T47D (cell line): ENCODE data around the gene EPS15.

ENCODE experiments used
- DNase-seq, 2 experiments: peaks; one replicate each; pipeline versions ENCODE4 v3.0.0 to v3.0.0-alpha.2; 2011 to 2012; ENCODE audit warnings: low read depth in 1 of 2, low spot score in 1 of 2
- JUND ChIP-seq: IDR thresholded peaks from 2 replicates; pipeline ENCODE4 v1.6.1; 2012; ENCODE audit warnings: low read depth
- in situ Hi-C: cut with HindIII; loops from 2 replicates; pipeline ENCODE4 v1.10.0; 2016; ENCODE audit warnings: low sequenced_read_pairs, low pct_unique_long_range_greater_than_20kb

EPS15 gene

DNA sequence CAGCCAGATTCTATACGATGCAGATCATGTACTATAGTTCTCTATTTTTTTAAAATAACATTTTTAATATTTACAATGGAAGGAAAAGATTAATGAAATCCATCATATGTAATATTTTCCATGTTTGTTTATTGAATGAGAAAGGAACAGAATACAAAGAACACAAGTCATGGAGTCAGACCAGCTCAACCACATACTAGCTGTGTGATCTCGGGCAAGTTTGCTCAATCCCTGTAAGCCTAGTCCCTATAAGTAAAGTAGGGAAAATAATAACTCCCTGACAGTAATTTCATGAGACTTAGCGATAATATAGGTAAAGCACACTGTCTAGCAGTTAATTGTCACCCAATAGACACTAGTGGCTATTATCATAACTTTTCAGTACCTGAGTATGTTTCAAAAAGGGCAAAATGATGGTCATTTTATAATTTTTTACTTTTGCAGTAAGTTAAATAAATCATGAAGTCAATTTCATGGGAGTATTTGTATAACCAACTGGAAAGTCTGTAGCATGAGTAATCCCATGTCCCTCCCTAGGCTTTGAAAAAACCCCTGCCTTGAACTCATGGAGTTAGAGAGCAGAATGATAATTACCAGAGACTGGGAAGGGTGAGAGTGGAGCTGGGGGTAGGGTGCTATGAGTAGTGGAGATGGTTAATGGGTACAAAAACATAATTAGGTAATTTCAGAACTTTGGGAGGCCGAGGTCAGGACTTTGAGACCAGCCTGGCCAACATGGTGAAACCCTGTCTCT lies 37.0 kb upstream of the EPS15 start:
- TF ChIP-seq JUND: no peak
- in situ Hi-C loops: no loop called here
- no peak for DNase-seq

DNA sequence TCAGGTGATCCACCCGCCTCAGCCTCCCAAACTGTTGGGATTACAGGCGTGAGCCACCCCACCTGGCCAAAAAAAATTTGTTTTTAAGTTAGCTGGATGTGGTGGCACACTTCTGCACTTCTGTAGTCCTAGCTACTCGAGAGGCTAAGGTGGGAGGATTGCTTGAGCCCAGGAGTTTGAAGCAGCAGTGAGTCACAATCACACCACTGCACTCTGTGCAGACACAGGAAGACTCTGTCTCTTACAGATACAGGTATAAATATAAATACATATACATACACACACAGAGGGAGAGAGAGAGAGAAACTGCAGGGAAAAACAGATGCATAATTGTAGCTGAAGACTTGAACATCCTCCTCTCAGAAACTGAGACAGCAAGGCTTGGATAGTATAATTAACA lies 34.8 kb upstream of the EPS15 start:
- in situ Hi-C loops: no loop called here
- no peak for DNase-seq
- no peak for TF ChIP-seq JUND

DNA sequence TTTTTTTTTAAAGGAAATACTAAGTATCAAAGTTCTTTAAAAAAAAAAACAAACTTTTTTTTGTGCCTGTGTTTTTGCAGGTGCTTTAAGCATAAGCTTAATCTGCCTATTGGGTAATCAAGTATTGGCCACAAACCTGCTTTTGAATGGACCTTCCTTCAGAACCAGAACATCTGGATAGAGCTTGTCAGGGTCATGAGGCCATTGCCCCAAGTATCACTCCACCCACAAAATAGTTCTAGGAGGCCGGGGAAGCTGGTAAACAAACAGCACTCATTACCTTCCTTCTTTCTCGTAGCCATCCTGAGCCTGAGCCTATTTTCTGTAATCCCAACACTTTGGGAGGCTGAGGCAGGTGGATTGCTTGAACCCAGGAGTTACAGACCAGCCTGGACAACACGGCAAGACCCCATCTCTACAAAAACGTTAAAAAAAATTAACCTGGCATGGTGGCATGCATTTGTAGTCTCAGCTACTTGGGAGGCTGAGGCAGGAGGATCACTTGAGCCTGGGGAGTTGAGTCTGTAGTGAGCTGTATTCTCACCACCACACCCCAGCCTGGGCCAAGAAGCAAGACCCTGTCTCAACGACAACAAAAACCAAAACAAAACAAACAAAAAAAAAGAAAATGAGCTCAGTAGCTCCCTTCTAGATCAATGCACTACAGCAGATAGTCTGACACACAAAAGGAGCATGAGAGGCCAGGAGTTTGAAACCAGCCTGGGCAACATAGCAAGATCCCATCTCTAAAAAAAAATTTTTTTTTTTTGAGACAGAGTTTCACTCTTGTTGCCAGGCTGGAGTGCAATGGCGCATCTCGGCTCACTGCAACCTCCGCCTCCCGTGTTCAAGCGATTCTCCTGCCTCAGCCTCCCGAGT lies 34.1 kb upstream of the EPS15 start:
- in situ Hi-C loops: no loop called here
- DNase-seq: no peak
- TF ChIP-seq JUND: no peak

DNA sequence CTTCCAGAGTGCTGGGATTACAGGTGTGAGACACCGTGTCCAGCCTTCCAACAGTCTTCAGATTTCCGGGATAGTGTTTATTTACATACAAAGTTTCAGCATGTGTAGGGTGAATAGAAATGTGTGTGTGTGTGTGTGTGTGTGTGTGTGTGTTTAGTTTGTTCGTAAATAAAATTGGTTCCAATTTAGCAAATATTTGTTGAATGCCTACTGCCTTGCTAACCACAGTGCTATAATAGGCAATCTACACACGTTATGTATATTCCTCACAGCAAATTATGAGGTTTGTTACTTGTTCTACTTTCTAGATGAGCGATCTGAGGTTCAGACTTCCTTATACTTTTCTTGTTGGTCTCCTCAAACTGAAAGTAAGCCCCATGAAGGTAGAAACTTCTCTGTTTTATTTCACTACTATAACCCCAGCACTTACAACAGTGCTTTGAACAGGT lies 32.8 kb upstream of the EPS15 start:
- TF ChIP-seq JUND: peak; percentile 64; the same call in 1 of the 2 replicates
- DNase-seq: peak in 1 of 2 experiments; percentile 92
- in situ Hi-C loops: no loop called here

DNA sequence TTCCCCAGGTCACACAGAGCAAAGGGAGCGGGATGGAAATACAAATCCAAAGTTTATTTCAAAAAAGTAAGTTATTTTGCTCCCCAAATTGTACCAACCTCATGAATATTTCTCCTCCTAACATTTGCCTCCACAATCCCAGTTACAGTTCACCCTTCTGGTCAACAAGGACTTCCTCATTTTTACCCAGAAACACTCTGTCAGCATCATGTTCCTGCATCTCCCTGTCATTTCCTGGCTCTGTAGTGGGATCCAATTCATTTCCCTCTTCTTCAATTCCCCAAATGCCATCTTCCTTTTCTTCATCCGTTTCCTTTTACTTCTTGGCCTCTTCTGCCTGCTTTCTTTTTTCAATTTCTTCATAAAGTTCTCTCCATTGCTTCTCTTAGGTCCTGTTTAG lies 32.0 kb upstream of the EPS15 start:
- TF ChIP-seq JUND: no peak
- DNase-seq: no peak
- in situ Hi-C loops: no loop called here

DNA sequence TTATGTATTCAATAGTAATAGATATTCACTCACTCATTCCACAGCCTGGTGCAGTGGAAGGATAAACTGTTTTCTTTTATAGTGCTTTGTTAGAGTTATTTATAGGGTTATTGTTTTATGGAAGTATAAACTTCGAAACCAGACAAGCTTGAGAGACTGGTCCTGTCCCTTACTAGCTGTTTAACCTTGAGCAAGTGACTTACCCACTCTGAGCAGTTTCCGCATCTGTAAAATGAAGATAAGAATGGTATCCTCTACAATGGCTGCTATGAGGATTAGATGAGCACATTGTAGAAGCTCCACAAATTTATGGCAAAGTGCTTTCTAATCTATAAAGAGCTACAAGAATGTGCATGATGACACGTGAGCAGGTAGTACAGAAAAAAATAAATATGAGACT lies 30.8 kb upstream of the EPS15 start:
- no peak for DNase-seq
- in situ Hi-C loops: no loop called here
- no peak for TF ChIP-seq JUND

DNA sequence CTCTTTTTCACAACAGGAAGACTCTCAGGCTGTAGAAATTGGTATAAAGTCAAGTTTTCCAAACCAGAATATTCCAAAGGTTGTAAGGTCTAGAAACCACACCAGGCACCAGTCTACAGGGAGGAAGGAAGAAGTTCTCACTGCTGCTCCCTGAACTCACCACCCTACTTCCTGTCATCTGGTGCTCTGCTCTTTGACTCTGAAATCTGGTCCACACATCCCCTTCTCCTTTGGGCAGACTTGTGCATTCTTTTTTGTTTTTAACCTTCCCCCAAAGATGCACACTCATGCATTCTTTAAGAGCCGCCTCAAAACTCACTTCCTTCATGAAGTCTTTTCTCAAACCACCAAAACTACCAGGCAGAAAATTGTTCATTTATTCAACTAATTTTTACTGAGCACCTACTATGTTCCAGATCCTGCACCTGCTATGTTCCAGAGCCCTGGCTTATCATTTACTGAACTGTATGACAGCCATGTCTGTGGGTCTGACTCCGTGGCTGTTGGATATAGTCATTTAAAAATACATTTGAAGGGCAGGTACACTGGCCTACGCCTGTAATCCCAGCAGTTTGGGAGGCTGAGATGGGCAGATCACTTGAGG lies 30.1 kb upstream of the EPS15 start:
- TF ChIP-seq JUND: no peak
- in situ Hi-C loops: no loop called here
- no peak for DNase-seq

DNA sequence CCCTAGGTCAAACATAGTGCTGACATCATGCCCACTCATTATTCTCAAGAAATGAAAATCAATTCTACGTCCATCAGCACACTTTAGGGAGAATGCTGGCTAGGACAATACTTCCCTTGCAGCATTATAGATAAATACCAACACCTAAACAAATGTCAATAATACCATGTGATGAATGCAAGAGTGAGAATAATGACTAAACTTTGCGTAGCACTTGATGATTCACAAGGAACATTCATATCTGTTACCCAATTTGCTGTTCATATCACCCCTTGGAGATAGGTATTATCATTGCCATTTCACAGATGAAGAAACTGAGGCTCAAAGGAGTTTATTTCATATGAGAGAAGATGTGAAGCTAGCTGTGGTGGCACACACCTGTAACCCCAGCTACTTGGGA lies 24.8 kb upstream of the EPS15 start:
- DNase-seq: no peak
- no peak for TF ChIP-seq JUND
- in situ Hi-C loops: no loop called here

DNA sequence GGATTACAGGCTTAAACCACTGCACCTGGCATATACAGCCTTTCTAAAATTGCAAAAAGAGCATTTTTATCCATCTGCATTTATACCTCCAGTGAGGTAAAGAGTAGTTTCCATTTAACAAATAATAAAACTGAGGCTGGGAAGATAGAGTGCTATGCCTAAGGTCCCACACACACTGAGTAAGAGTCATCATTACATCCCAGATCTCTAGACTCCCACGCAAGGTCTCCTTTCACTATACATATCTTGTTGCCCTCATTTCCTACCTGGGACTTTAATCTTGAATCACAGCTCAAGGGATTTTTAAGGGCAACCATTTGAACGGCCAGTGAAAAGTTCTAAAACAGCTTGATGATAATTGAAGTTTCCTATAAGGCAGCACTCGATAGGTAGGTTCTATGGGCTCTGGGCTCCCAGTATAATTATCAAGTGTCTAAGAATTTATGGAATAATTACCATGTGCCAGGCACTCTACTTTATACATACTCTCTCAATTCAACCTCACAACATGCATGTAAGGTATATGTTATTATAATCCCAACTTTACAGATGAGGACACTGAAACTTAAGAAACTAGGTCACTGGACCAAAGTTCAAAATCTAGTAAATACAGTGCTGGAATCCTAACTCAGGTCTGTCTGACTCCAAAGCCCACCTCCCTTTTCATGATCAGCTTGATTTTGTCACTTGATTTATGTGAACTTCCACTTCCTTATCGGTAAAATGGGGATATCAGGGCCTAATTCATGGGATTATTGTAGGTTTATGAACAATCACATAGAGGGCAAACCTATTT lies 23.3 kb upstream of the EPS15 start:
- TF ChIP-seq JUND: no peak
- in situ Hi-C loops: no loop called here

DNA sequence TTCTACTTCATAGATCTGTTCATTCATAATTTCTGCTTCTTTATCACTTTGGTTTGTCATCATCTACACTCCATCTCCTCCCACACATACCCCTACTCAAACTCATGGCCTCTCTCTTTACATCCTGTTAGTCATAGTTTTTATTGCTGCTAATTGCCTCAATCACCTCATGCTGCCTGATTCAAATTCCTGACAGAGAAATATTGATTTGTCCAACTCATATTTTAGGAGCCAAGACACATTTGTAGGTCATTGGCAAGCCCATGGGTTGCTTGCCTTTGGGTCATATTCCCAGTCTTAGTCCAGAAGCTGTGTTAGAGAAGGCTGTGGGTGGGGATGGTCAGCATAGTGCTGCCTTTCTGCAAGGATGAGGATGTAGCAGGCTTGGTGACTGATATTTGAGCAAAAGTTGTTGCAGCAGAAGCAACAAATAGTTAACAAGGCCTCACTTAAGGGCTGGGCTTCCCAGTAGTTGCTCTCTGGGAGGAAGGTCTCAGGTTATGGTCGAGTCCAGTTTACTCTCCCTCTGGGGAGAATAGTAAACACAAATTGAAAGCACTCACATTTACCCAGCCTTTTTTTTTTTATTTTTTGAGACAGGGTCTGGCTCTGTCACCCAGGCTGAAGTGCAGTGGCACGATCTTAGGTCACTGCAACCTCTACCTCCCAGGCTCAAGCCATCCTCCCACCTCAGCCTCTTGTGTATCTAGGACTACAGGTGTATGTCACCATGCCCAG lies 22.4 kb upstream of the EPS15 start:
- no peak for TF ChIP-seq JUND
- in situ Hi-C loops: no loop called here
- peak in 1 of 2 experiments; percentile 67 for DNase-seq

More for the DNA sequence above, 23.3 kb upstream of the EPS15 start:
- DNase-seq: no peak

DNA sequence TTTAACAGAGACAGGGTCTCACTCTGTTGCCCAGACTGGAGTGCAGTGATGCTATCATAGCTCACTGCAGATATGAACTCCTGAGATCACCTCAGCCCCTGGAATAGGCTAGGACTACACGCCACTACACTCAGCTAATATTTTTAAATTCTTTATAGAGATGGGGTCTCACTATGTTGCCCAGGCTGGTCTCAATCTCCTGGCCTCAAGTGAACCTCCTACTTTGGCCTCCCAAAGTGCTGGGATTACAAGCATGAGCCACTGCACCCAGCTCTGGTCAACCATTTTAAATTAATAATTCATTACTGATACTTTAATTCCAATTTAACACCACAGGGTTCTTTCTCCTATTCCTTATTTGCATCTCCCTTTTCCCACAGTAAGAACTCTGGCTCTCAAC lies 18.5 kb upstream of the EPS15 start:
- in situ Hi-C loops: no loop called here
- TF ChIP-seq JUND: no peak
- DNase-seq: no peak
